CD4-positive, CD25-positive, alpha-beta regulatory T cell (primary cell): Measurements from ENCODE around the gene PIGB. TPM values are rescaled to one million over a fixed set of nuclear protein-coding genes. Genes with fewer than 3 reads are reported as not detected.
"Not testable (repeated sequence)": the region's sequence is repeated elsewhere in the genome, so short reads cannot be mapped to it uniquely, and the experiment has no call there.

ENCODE experiments used
- ATAC-seq, 2 donors: fragments of 150-1000 bp; cut with Tn5 transposase; one replicate each; pipeline ENCODE4 v1.10.0; 2021; ENCODE audit warnings: low read depth in 2 of 2, moderate number of reproducible peaks in 2 of 2, moderate library complexity in 1 of 2
- DNase-seq, 3 donors: peaks; one replicate each; pipeline versions ENCODE4 v3.0.0 to v3.0.0-alpha.2; 2012 to 2022; ENCODE audit warnings: mixed read lengths in 1 of 3
- H3K27ac ChIP-seq: one replicate; pipeline ENCODE4 v1.7.0; 2013; ENCODE audit warnings: mild to moderate bottlenecking, low read length; ENCODE audit not compliant: insufficient read depth, poor library complexity, severe bottlenecking
- H3K27me3 ChIP-seq: one replicate; pipeline ENCODE4 v1.7.0; 2013; ENCODE audit warnings: low read length; ENCODE audit not compliant: control insufficient read depth, insufficient read depth
- H3K36me3 ChIP-seq: one replicate; pipeline ENCODE4 v1.7.0; 2013; ENCODE audit warnings: mild to moderate bottlenecking, low read length, moderate library complexity; ENCODE audit not compliant: control insufficient read depth, insufficient read depth
- H3K4me1 ChIP-seq: 2 replicates; pipeline ENCODE4 v1.7.0; 2013; ENCODE audit warnings: mild to moderate bottlenecking, low read length; ENCODE audit not compliant: insufficient read depth, control insufficient read depth, poor library complexity, severe bottlenecking
- H3K4me3 ChIP-seq: one replicate; pipeline ENCODE4 v1.7.0; 2013; ENCODE audit warnings: low read depth, mild to moderate bottlenecking, low read length, moderate library complexity
- H3K9me3 ChIP-seq, 2 experiments: 1 replicate in 1 of 2; 2 replicates in 1 of 2; pipeline ENCODE4 v1.7.0; 2013; ENCODE audit warnings: low read length in 2 of 2, mild to moderate bottlenecking in 1 of 2, moderate library complexity in 1 of 2; ENCODE audit not compliant: control insufficient read depth in 2 of 2
- H3K27ac Mint-ChIP-seq, 3 donors: one replicate each; pipeline ENCODE4 v1.8.0; 2020 to 2022; ENCODE audit warnings: mild to moderate bottlenecking in 3 of 3, mixed read lengths in 3 of 3, moderate library complexity in 2 of 3
- H3K27me3 Mint-ChIP-seq: one replicate; pipeline ENCODE4 v1.8.0; 2022; ENCODE audit warnings: mild to moderate bottlenecking, mixed read lengths
- H3K36me3 Mint-ChIP-seq: one replicate; pipeline ENCODE4 v1.8.0; 2020; ENCODE audit warnings: mixed read lengths
- H3K4me1 Mint-ChIP-seq, 4 donors: one replicate each; pipeline ENCODE4 v1.8.0; 2020 to 2022; ENCODE audit warnings: mixed read lengths in 4 of 4, mild to moderate bottlenecking in 1 of 4
- H3K4me3 Mint-ChIP-seq, 4 donors: one replicate each; pipeline ENCODE4 v1.8.0; 2020 to 2022; ENCODE audit warnings: mild to moderate bottlenecking in 4 of 4, mixed read lengths in 4 of 4, moderate library complexity in 3 of 4
- H3K9me3 Mint-ChIP-seq, 7 donors: one replicate each; pipeline ENCODE4 v1.8.0; 2020 to 2022; ENCODE audit warnings: mixed read lengths in 7 of 7, mild to moderate bottlenecking in 3 of 7, moderate library complexity in 2 of 7
- polyA plus RNA-seq, 4 donors: library from polyadenylated mRNA; unstranded; fragments of 300-500 nt; fragmentation: Illumina TruSeq; gene quantifications; one replicate each; pipeline ENCODE4 v1.2.3, GENCODE V29; 2021
- total RNA-seq: library from RNA; stranded (reverse); gene quantifications from one replicate; pipeline ENCODE4 v1.2.3, GENCODE V29; 2022

Gene PIGB
- total and polyA plus RNA-seq, 5 donors from 2014 or later: 14.3 to 38.5 (median 17.8) TPM

- peak overlapping the region; percentile 95 for H3K27ac ChIP-seq
- H3K27ac Mint-ChIP-seq: peak overlapping the region; percentile 93 to 97 (median 97)
Observed at GRCh38 chr15:55289011-55289745, 29.8 kb upstream of the PIGB start.

GRCh38 chr15:55289746-55290527, 29.1 kb upstream of the PIGB start, which contains the start of gene RAB27A:
Gene RAB27A, minus strand, starts transcription at chr15:55289813. Its CDS starts 54,879 bp downstream, at chr15:55234934.
- H3K27me3 Mint-ChIP-seq: no peaks in the 10 kb centered on the region
- peaks cover 22% of the 10 kb centered on the region for H3K4me1 ChIP-seq
- peak; percentile 54 to 56 for ATAC-seq

More at GRCh38 chr15:55289011-55289745, 29.8 kb upstream of the PIGB start:
- no peaks in the 10 kb centered on the region for H3K27me3 ChIP-seq
- H3K36me3 ChIP-seq: peaks cover 4% of the 10 kb centered on the region
- no peaks in the 10 kb centered on the region for H3K9me3 ChIP-seq
- peak in 2 of 3 donors; percentile 14 to 45 for DNase-seq
- Mint-ChIP-seq H3K4me1 (peaks cover 11 to 50% (median 42%) of the 10 kb centered on the region in 4 donors), H3K36me3 (peaks cover 6% of the 10 kb centered on the region), H3K9me3 (no peaks in the 10 kb centered on the region), H3K27me3 (no peaks in the 10 kb centered on the region), H3K4me3 (peak overlapping the region; percentile 90 to 98 (median 94))
- peaks cover 29% of the 10 kb centered on the region for H3K4me1 ChIP-seq
- peak overlapping the region; percentile 90 for H3K4me3 ChIP-seq
- peak; percentile 1 to 7 for ATAC-seq

GRCh38 chr15:55290528-55291057, 28.4 kb upstream of the PIGB start:
- peak; percentile 86 to 88 for ATAC-seq
- Histone ChIP-seq H3K36me3 (peaks cover 4% of the 10 kb centered on the region), H3K4me3 (peak overlapping the region; percentile 92), H3K27ac (peak overlapping the region; percentile 95), H3K27me3 (no peaks in the 10 kb centered on the region), H3K9me3 (no peaks in the 10 kb centered on the region), H3K4me1 (peaks cover 16% of the 10 kb centered on the region)
- H3K9me3 Mint-ChIP-seq: peaks cover 0 to 2% (median 0%) of the 10 kb centered on the region in 7 donors
- H3K36me3 Mint-ChIP-seq: peaks cover 6% of the 10 kb centered on the region
- peak; percentile 72 to 84 (median 83) for DNase-seq
- H3K4me1 Mint-ChIP-seq: peaks cover 5 to 36% (median 29%) of the 10 kb centered on the region in 4 donors
- no peaks in the 10 kb centered on the region for H3K27me3 Mint-ChIP-seq
- H3K27ac Mint-ChIP-seq: peak overlapping the region; percentile 84 to 93 (median 90)
- H3K4me3 Mint-ChIP-seq: peak overlapping the region; percentile 90 to 97 (median 91)

More at GRCh38 chr15:55289746-55290527, 29.1 kb upstream of the PIGB start, which contains the start of gene RAB27A:
- Histone ChIP-seq H3K9me3 (no peaks in the 10 kb centered on the region), H3K36me3 (peaks cover 4% of the 10 kb centered on the region), H3K27me3 (no peaks in the 10 kb centered on the region), H3K27ac (peak within 1 kb of the TSS; percentile 95), H3K4me3 (peak within 1 kb of the TSS; percentile 92)
- peaks cover 6% of the 10 kb centered on the region for H3K36me3 Mint-ChIP-seq
- H3K9me3 Mint-ChIP-seq: no peaks in the 10 kb centered on the region
- peak within 1 kb of the TSS; percentile 90 to 98 (median 94) for H3K4me3 Mint-ChIP-seq
- H3K27ac Mint-ChIP-seq: peak within 1 kb of the TSS; percentile 93 to 97 (median 97)
- peak; percentile 65 to 74 (median 72) for DNase-seq
- peaks cover 5 to 42% (median 35%) of the 10 kb centered on the region in 4 donors for H3K4me1 Mint-ChIP-seq

- Mint-ChIP-seq H3K27ac (no peak overlapping the region), H3K4me1 (no peaks in the 10 kb centered on the region), H3K4me3 (no peak overlapping the region), H3K36me3 (no peaks in the 10 kb centered on the region), H3K9me3 (peaks cover 0 to 2% (median 0%) of the 10 kb centered on the region in 7 donors), H3K27me3 (no peaks in the 10 kb centered on the region)
- H3K9me3 ChIP-seq: no peaks in the 10 kb centered on the region
- ATAC-seq (no peak), DNase-seq (no peak)
- no peak overlapping the region for H3K4me3 ChIP-seq
- H3K27ac ChIP-seq: no peak overlapping the region
- no peaks in the 10 kb centered on the region for H3K27me3 ChIP-seq
- H3K36me3 ChIP-seq: no peaks in the 10 kb centered on the region
- H3K4me1 ChIP-seq: no peaks in the 10 kb centered on the region
Observed at GRCh38 chr15:55297315-55297714, 21.7 kb upstream of the PIGB start.

- H3K27me3 Mint-ChIP-seq, H3K4me1 Mint-ChIP-seq, H3K27ac ChIP-seq, ATAC-seq, H3K27me3 ChIP-seq, H3K4me3 Mint-ChIP-seq, H3K27ac Mint-ChIP-seq, DNase-seq, H3K9me3 Mint-ChIP-seq, H3K4me3 ChIP-seq, H3K9me3 ChIP-seq, H3K36me3 ChIP-seq, H3K4me1 ChIP-seq: not testable (repeated sequence)
- H3K36me3 Mint-ChIP-seq: peaks cover 23% of the 10 kb centered on the region
Observed at GRCh38 chr15:55302801-55303200, 16.2 kb upstream of the PIGB start.

- H3K9me3 Mint-ChIP-seq: no peaks in the 10 kb centered on the region
- peak overlapping the region; percentile 100 for H3K27ac Mint-ChIP-seq
- peaks cover 4% of the 10 kb centered on the region for H3K27me3 Mint-ChIP-seq
- H3K4me3 Mint-ChIP-seq: peak overlapping the region; percentile 96 to 99 (median 98)
- H3K27me3 ChIP-seq: no peaks in the 10 kb centered on the region
- peaks cover 33% of the 10 kb centered on the region for H3K36me3 Mint-ChIP-seq
- ATAC-seq (no peak), DNase-seq (peak in 1 of 3 donors; percentile 41)
- peak overlapping the region; percentile 97 for H3K4me3 ChIP-seq
- H3K4me1 ChIP-seq: peaks cover 49% of the 10 kb centered on the region
- H3K4me1 Mint-ChIP-seq: peaks cover 38 to 74% (median 65%) of the 10 kb centered on the region in 4 donors
- peak overlapping the region; percentile 96 for H3K27ac ChIP-seq
- H3K36me3 ChIP-seq: peaks cover 5% of the 10 kb centered on the region
- no peaks in the 10 kb centered on the region for H3K9me3 ChIP-seq
Observed at GRCh38 chr15:55319537-55320237, 665 bp downstream of the PIGB start.

GRCh38 chr15:55320238-55320550, 1.2 kb downstream of the PIGB start:
- H3K36me3 Mint-ChIP-seq: peaks cover 33% of the 10 kb centered on the region
- no peak for DNase-seq
- ATAC-seq: no peak
- Histone ChIP-seq H3K36me3 (peaks cover 6% of the 10 kb centered on the region), H3K4me3 (peak overlapping the region; percentile 97), H3K9me3 (no peaks in the 10 kb centered on the region), H3K27me3 (no peaks in the 10 kb centered on the region), H3K4me1 (peaks cover 49% of the 10 kb centered on the region), H3K27ac (no peak overlapping the region)
- H3K27me3 Mint-ChIP-seq: peaks cover 4% of the 10 kb centered on the region
- peak overlapping the region; percentile 79 to 99 (median 98) for H3K4me3 Mint-ChIP-seq
- peaks cover 33 to 71% (median 61%) of the 10 kb centered on the region in 4 donors for H3K4me1 Mint-ChIP-seq
- peak overlapping the region in 2 of 3 donors; percentile 42 to 43 for H3K27ac Mint-ChIP-seq
- no peaks in the 10 kb centered on the region for H3K9me3 Mint-ChIP-seq
